Glomerular visceral epithelial cell (primary cell): ENCODE data around the gene OTX1.

Experiments used
- DNase-seq: peaks from one replicate; pipeline ENCODE4 v3.0.0-alpha.2; 2016; ENCODE audit errors: extremely low spot score

The OTX1 gene

GRCh38 chr2:63047321-63048279, 3.0 kb upstream of the OTX1 start:
- DNase-seq, result no peak

GRCh38 chr2:63048367-63049171, 2.1 kb upstream of the OTX1 start:
- DNase-seq, result no peak

GRCh38 chr2:63049211-63049969, 1.2 kb upstream of the OTX1 start:
- no peak for DNase-seq

GRCh38 chr2:63049970-63050333, 678 bp upstream of the OTX1 start:
- no peak for DNase-seq

- DNase-seq, result no peak
Measured at GRCh38 chr2:63051042-63051794, 588 bp downstream of the OTX1 start.

- no peak for DNase-seq
Measured at GRCh38 chr2:63051795-63052333, 1.2 kb downstream of the OTX1 start.

GRCh38 chr2:63052411-63053080, 1.9 kb downstream of the OTX1 start:
- no peak for DNase-seq

GRCh38 chr2:63053081-63053888, 2.7 kb downstream of the OTX1 start:
- no peak for DNase-seq

GRCh38 chr2:63053889-63054602, 3.4 kb downstream of the OTX1 start:
- no peak for DNase-seq

- DNase-seq, result no peak
Measured at GRCh38 chr2:63054841-63055225, 4.2 kb downstream of the OTX1 start.

- DNase-seq, result no peak
Measured at GRCh38 chr2:63055226-63056106, 4.8 kb downstream of the OTX1 start.

GRCh38 chr2:63056107-63057050, 5.7 kb downstream of the OTX1 start:
- DNase-seq, result no peak

GRCh38 chr2:63057249-63058143, 6.9 kb downstream of the OTX1 start:
- no peak for DNase-seq

- DNase-seq, result no peak
Measured at GRCh38 chr2:63058144-63058920, 7.7 kb downstream of the OTX1 start.
